Pancreas (tissue), 10 donors: Measurements from ENCODE around the gene IRF2. TPM values are rescaled to one million over a fixed set of nuclear protein-coding genes. Genes with fewer than 3 reads are reported as not detected.

Experiments used
- ATAC-seq, 4 donors: fragments of 200-7000 bp; cut with Tn5 transposase; one replicate each; pipeline versions ENCODE4 v1.8.0 to v1.9.1; 2020; ENCODE audit warnings: mild to moderate bottlenecking in 4 of 4, moderate library complexity in 4 of 4
- DNase-seq, 6 donors: peaks; one replicate each; pipeline ENCODE4 v3.0.0-alpha.2; 2020
- FAIRE-seq: peaks from 2 replicates; lab custom pipeline; 2012; peaks lifted over from hg19 to GRCh38; lab: Jason Lieb, UNC
- H3K27ac ChIP-seq, 4 donors: fragments of 200-600 bp; sonication (generic); 1 replicate in 3 of 4; 2 replicates in 1 of 4; pipeline versions ENCODE4 v1.5.0 to v1.8.0; 2020
- H3K27me3 ChIP-seq, 4 donors: fragments of 200-600 bp; one replicate each; pipeline ENCODE4 v1.8.0; 2021
- H3K36me3 ChIP-seq, 3 donors: fragments of 200-600 bp; sonication (generic) in 1 of 3; one replicate each; pipeline versions ENCODE4 v1.5.0 to v1.8.0; 2020 to 2021
- H3K4me1 ChIP-seq, 3 donors: fragments of 200-600 bp; one replicate each; pipeline ENCODE4 v1.8.0; 2021
- H3K4me3 ChIP-seq, 4 donors: fragments of 200-600 bp; sonication (generic) in 2 of 4; one replicate each; pipeline versions ENCODE4 v1.5.0 to v1.8.0; 2020 to 2021
- H3K9me3 ChIP-seq, 4 donors: fragments of 200-600 bp; one replicate each; pipeline ENCODE4 v1.8.0; 2021
- WGBS, 2 donors: extraction: QIAGEN DNeasy Blood & Tissue Kit; methylation state at CpG; one replicate each; pipeline ENCODE4 v1.1.7; 2013; 5-methylcytosine and 5-hydroxymethylcytosine counted together
- intact Hi-C, 3 donors: fragments of 100-400 bp; cut with DNase I; formaldehyde crosslinking; loops; one replicate each; pipeline versions ENCODE4 v1.11.1 to v1.14.2; 2022
- polyA plus RNA-seq, 2 donors: library from polyadenylated mRNA; stranded (reverse); fragments of 200-250 nt; gene quantifications; one replicate each; pipeline ENCODE4 v1.2.3, GENCODE V29; 2013
- total RNA-seq, 6 donors: library from RNA; stranded (reverse); fragmentation: NEBNext Ultra II Directional in 4 of 6; extraction: Animal tissue kit (Norgen Biotek cat#: 25700) in 4 of 6; gene quantifications; one replicate each; pipeline versions ENCODE4 v1.2.1 to v1.2.4, GENCODE V29; 2021 to 2023
- TF ChIP-seq, protein P1 (sequence below), 4 donors: fragments of 200-600 bp; sonication (generic) in 3 of 4; IDR thresholded peaks; one replicate each; pipeline versions ENCODE4 v1.5.0 to v1.8.0; 2021; ENCODE audit warnings: antibody characterized with exemption in 4 of 4
- donor health status: healthy with polysubstance abuse.
- donor health status: DM: no; HTN: no; CAD: no; lungs with moderate emphysema.
- donor health status: DM: no; HTN: no; CAD: no.
- donor health status: control.
- donor health status: control.
- donor health status: Bipolar disorder and iron deficiency.
- donor health status: DM: yes; HTN: yes; CAD: no.
- donor health status: DM: no; HTN: no; CAD: no.
- donor health status: DM: no; HTN: no; CAD: no.
- donor health status: DM: yes; HTN: yes; CAD: no.

The IRF2 gene
- total and polyA plus RNA-seq, 8 donors = 6.8 to 32.3 (median 12.3) TPM

GRCh38 chr4:184427687-184428086 lies 46.7 kb downstream of the IRF2 start:
- no peak for FAIRE-seq
- intact Hi-C loops = no loop called here

DNA sequence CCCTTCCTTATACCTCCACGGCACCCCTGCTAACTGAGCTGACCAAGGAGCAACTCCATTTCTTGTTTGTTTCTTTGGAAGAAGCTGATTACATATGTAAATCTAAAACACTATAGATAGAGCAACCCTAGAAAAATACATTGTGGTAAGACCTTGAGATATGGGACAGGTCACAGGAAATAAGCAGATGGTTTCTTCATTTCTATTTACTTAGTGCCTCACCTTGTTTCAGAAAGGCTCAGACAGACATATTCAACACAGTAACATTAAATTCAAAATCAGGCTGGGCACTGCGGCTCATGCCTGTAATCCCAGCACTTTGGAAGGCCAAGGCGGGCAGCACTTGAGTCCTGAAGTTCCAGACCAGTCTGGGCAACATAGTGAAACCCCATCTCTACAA lies 47.3 kb downstream of the IRF2 start:
- 86 to 88% methylated on average over 3 of the region's 3 CpGs for WGBS, 2 donors
- peaks cover 7 to 11% (median 11%) of the 10 kb centered on the region in 3 donors for H3K4me1 ChIP-seq

More at GRCh38 chr4:184427687-184428086, 46.7 kb downstream of the IRF2 start:
- no peaks in the 10 kb centered on the region for H3K9me3 ChIP-seq
- H3K36me3 ChIP-seq = peaks cover 0 to 14% (median 4%) of the 10 kb centered on the region in 3 donors
- H3K27ac ChIP-seq = no peak overlapping the region
- TF ChIP-seq, protein P1, sequence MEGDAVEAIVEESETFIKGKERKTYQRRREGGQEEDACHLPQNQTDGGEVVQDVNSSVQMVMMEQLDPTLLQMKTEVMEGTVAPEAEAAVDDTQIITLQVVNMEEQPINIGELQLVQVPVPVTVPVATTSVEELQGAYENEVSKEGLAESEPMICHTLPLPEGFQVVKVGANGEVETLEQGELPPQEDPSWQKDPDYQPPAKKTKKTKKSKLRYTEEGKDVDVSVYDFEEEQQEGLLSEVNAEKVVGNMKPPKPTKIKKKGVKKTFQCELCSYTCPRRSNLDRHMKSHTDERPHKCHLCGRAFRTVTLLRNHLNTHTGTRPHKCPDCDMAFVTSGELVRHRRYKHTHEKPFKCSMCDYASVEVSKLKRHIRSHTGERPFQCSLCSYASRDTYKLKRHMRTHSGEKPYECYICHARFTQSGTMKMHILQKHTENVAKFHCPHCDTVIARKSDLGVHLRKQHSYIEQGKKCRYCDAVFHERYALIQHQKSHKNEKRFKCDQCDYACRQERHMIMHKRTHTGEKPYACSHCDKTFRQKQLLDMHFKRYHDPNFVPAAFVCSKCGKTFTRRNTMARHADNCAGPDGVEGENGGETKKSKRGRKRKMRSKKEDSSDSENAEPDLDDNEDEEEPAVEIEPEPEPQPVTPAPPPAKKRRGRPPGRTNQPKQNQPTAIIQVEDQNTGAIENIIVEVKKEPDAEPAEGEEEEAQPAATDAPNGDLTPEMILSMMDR (IDR thresholded peaks at IDR 0.05) = no peak
- 27 to 37% methylated on average over 1 of the region's 1 CpG for WGBS, 2 donors
- no peaks in the 10 kb centered on the region for H3K27me3 ChIP-seq
- DNase-seq = no peak
- peaks cover 7 to 11% (median 11%) of the 10 kb centered on the region in 3 donors for H3K4me1 ChIP-seq
- peak; percentile 29 to 73 (median 52) for ATAC-seq
- no peak overlapping the region for H3K4me3 ChIP-seq

DNA sequence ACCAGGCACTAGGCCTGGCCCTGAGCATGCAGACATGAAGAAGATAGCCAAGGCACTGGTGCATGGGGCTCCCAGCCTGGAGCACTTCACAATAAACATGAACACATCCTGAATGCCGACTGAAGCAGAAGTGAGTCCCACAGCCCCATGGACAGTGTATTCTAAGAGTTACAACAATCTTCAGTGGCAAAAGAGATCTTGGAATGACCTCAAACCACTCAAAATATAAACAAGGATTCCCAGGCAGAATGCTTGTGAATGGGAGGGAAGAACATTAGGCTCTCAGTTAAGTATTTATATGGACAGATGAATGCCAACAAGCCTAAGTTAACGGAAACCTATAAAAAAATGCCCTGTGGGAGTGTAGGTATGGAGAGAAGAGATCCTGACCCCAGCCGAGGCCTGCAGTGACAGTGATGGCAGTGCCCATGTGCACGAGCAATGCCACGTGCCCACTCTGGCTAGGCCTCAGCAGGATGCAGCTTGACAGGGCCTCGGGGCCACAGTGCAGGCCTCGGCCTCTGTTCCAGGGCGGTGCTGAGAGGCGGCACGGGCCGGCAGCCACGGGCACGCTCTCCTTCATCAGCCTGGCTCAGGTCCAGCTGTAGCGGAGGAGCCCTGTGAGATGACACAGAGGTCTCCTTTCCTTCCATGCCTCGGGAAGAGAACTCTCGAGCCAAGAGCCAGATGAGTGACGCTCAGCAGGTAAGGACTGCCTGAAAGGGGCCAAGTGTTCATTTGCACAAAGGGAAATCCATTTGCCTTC lies 49.2 kb downstream of the IRF2 start:
- DNase-seq (no peak), ATAC-seq (no peak), FAIRE-seq (no peak)
- intact Hi-C loops = no loop called here
- Histone ChIP-seq H3K36me3 (peaks cover 0 to 14% (median 4%) of the 10 kb centered on the region in 3 donors), H3K9me3 (no peaks in the 10 kb centered on the region), H3K27me3 (no peaks in the 10 kb centered on the region), H3K4me3 (no peak overlapping the region), H3K27ac (no peak overlapping the region), H3K4me1 (peaks cover 7 to 11% (median 11%) of the 10 kb centered on the region in 3 donors)
- 86 to 88% methylated on average over 17 of the region's 17 CpGs for WGBS, 2 donors
- TF ChIP-seq, protein P1 (IDR thresholded peaks at IDR 0.05) = no peak

More for the DNA sequence above, 47.3 kb downstream of the IRF2 start:
- no peaks in the 10 kb centered on the region for H3K9me3 ChIP-seq
- TF ChIP-seq, protein P1 (IDR thresholded peaks at IDR 0.05) = no peak
- no peaks in the 10 kb centered on the region for H3K27me3 ChIP-seq
- intact Hi-C loops = no loop called here
- peaks cover 0 to 14% (median 4%) of the 10 kb centered on the region in 3 donors for H3K36me3 ChIP-seq
- no peak for FAIRE-seq
- H3K27ac ChIP-seq = no peak overlapping the region
- no peak overlapping the region for H3K4me3 ChIP-seq
- ATAC-seq = peak in 3 of 4 donors; percentile 24 to 52 (median 32)
- no peak for DNase-seq

DNA sequence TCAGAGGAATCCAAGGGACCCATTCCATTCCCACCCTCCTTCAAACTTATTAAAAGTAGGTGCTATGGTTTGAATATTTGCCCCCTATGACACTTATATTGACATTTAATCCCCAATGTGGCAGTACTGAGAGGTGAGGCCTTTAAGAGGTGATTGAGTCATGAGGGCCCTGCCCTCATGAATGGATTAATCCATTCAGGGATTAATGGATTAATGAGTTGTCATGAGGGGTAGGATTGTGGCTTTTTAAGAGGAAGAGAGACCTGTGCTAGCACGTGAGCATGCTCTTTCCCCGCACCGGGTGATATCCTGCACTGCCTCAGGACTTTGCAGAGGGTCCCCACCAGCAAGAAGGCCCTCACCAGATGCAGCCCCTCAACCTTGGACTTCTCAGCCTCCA lies 50.1 kb downstream of the IRF2 start:
- TF ChIP-seq, protein P1 (IDR thresholded peaks at IDR 0.05) = no peak
- WGBS, 2 donors = 97 to 98% methylated on average over 3 of the region's 3 CpGs
- Histone ChIP-seq H3K27ac (no peak overlapping the region), H3K4me3 (no peak overlapping the region), H3K36me3 (peaks cover 0 to 14% (median 4%) of the 10 kb centered on the region in 3 donors), H3K27me3 (no peaks in the 10 kb centered on the region), H3K9me3 (no peaks in the 10 kb centered on the region), H3K4me1 (peaks cover 7 to 11% (median 11%) of the 10 kb centered on the region in 3 donors)
- DNase-seq (no peak), ATAC-seq (no peak), FAIRE-seq (no peak)
- intact Hi-C loops = no loop called here
